Measurements from ENCODE around the gene CHD9NB.
A peak's percentile ranks its signal among the peaks of the same experiment; 100 is the strongest.
"Not testable (repeated sequence)": the region's sequence is repeated elsewhere in the genome, so short reads cannot be mapped to it uniquely, and the experiment has no call there.

CHD9NB gene

DNA sequence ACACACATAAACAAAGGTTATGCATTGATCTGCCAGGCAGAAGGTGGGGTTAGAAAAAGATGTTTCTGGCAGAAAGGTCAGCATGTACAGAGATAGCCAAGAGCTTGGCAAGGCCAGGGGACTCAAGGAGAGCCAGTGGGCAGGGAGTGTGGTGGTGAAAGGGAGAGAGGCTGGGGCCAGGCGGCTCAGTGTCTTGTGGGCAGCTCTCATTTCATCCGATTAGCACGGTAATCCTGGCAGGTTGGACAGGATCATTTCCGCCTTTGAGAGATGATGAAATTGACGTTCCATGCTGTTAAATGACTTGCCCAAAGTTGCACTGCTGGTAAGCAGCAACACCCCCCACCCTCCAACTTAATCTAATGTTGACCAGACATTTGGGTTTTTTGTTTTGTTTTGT lies 5.7 kb upstream of the CHD9NB start:
- DNase-seq (ENCODE audit: low read depth in 2 of 2, low spot score in 1 of 2), result no peak

DNA sequence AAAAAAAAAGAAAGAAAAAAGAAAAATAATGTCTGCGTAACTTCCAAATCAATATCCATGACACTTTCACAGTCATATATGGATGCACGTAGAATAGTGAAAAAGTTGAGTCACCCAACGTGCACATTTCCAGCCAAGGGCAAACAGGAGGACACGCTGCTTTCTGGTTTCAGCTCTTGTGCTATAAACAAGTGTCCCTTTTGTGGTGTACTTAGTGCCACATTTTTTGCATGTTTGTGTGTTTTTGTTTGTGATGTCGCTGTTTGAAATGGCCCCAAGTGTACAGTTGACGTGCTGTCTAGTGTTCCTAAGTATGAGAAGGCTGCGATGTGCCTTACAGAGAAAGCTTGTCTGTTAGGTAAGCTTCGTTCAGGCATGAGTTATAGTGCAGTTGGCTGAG lies 5.0 kb upstream of the CHD9NB start:
- DNase-seq (ENCODE audit: low read depth in 2 of 2, low spot score in 1 of 2), result no peak

DNA sequence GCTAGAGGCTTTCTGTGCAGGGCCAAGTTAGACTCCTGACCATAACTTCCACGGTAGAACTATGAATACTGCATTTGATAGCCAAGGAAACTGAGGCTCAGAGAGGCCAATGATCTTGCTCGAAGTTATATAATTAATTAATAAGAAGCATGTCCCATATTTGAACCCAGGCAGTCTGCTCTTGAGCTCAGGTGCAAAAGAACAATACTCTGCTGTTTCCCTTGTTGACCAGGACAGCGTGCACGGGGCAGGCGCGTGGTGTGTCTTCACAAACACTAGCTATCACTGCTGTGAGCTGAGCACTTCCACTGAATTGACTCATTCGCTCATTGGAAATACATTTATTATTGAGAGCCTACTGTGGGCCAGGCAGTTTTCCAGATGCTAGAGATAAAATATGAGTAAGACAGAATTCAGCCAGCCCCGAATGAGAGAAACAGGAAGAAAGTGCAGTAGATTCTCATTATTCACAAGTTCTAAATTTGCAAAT lies 3.7 kb upstream of the CHD9NB start:
- DNase-seq (ENCODE audit: low read depth in 2 of 2, low spot score in 1 of 2), result no peak

DNA sequence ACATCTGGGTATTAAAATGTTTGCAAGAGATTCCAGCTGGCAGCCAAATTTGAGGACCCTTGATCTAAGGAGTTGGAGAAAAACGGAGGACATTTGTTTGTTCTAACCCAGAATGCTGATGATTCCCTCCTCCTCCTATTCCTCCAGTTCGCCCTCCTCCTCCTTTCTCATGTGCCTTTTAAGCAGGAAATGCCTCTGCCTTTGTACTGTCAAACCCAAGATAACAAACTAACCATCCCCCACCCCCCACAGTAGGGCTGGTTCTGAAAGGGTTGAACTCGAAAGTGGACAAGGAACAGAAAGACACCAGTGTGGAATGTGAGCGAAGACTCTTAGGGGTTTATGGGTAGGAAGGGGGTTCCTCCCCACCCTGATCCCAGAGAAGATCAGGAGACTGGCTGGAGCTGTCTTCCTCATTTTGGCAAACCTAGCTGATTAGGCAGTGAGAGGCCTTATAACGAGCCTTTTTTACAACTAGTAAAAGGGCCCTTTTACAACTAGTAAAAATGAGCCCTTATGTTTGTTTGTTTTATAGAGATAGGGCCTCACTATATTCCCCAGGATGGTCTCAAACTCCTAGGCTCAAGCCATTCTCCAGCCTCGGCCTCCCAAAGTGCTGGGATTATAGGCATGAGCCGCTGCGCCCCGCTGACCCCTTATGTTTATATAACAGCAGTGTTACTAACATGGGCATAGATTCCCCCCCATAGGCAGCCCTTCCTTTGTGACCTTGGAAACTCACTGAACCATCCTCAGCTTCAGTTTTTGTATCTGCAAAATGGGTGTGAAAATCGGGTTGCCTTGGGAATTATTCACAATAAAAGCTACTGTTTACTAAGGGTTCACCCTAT lies 3.1 kb upstream of the CHD9NB start:
- DNase-seq (ENCODE audit: low read depth in 2 of 2, low spot score in 1 of 2), result no peak

DNA sequence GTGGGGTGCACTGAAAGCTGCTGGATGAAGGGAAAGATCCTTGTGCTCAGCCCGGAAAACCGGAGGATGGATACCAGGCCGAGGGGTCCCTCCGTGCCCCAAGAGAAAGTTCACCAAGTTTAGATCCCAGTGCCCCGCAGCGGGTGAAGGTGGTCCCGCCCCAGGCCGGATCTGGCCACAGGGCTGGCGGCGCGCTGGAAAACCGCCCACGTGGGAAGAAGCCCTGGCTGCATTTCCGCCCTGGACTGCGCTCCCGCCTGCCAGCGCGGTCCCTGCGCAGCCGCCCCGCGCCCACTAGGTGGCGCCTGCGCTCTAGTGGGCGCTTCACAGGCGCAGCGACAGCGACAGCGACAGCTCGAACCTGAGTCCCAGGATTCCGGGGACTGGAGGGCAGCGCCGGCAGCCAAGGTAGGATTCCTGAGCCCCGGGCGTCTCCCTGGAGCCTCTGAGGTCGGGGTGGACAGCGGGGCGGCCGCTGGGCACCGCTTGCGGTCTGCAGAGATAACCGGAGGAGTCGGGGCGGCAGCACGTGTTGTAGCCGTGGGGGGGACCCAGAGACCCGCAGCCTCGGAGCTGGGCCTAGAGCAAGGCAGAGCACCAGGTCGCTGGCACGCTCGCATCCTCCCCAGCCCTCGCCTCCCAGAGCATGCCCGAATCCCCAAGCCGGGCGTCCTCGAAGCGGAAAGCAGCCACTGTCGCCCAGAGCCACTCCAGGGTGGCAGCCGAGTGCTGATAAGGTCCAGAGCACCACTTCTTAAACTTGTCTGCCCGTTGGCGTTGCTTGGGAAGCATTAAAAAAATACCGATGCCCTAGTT lies 2.2 kb upstream of the CHD9NB start, which contains the start of gene CHD9:
TSS of gene CHD9 (plus strand) at position 322 of the 816 bp plus-strand sequence. CDS start 101,099 bp downstream, outside the sequence.
- peak; percentile 31 to 41 for DNase-seq (ENCODE audit: low read depth in 2 of 2, low spot score in 1 of 2)

DNA sequence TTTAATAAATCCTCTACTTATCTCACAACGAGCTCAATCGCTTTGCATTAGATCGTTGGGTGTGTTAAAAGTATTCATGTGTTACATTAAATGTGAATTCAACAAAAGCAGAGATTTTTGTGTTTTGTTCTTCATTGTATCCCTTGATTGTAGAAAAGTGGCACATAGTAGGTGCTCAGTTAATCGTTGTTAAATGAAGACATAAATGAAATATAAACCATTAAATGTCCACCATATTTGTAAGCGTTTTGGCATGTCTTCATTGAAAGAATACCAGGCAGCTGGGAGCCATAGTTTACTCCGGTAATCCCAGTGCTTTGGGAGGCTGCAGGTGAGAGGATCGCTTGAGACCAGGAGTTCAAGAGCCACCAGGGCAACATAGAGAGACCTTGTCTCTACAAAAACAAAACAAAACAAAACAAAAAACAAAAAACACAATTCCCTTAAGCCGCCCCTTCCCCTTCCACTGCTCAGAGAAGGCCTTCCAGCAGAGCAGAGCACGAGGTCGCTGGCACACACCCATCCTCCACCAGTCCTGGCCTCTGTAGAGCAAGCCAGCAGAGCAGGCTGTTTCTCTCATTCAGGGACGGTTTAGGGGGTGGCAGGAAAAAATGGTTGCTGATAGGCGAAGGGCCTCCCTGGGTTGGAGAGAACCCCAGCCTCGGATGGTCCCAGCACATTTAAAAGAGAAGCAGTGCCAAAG lies 1.4 kb upstream of the CHD9NB start:
- DNase-seq (ENCODE audit: low read depth in 2 of 2, low spot score in 1 of 2), result no peak

DNA sequence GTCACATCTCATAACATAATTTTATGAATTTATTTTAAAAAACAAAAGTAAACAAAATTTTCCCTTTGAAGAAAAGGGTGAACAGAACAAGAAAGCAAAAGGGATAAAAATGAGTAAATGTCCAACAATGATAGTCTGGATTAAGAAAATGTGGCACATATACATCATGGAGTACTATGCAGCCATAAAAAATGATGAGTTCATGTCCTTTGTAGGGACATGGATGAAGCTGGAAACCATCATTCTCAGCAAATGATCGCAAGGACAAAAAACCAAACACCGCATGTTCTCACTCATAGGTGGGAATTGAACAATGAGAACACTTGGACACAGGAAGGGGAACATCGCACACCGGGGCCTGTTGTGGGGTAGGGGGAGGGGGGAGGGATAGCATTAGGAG lies 1.4 kb downstream of the CHD9NB start:
- DNase-seq (ENCODE audit: low read depth in 2 of 2, low spot score in 1 of 2), result not testable (repeated sequence)

DNA sequence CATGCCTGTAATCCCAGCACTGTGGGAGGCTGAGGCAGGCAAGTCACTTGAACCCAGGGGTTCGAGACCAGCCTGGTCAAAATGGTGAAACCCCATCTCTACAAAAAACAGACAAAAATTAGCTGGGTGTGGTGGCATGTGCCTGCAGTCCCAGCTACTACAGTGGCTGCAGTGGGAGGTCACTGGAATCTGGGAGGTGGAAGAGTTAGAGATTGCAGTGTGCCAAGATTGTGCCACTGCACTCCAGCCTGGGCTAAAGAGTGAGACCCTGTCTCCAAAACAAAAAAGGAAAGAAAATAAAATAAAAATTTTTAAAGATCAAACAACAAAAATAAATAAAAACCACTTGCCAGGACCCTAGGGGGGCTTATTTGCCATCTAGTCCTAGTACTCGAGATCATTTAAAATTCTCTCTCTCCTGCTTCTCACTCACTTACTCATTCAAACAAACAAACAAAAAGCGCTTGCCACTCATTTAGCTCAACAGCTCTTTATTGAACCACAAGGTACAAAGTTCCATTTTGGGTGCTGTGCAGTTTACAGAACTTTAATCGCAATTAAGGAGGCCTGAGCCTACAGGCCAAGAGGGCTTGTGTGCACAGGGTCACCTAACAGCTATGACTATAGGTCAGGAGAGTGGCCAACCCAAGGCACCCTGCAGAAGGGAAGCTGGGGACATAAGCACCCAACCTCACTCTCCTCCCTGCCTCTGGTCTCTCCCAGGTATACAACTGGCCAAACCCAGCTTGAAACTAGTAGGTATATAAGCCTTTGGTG lies 4.4 kb downstream of the CHD9NB start:
- no peak for DNase-seq (ENCODE audit: low read depth in 2 of 2, low spot score in 1 of 2)

DNA sequence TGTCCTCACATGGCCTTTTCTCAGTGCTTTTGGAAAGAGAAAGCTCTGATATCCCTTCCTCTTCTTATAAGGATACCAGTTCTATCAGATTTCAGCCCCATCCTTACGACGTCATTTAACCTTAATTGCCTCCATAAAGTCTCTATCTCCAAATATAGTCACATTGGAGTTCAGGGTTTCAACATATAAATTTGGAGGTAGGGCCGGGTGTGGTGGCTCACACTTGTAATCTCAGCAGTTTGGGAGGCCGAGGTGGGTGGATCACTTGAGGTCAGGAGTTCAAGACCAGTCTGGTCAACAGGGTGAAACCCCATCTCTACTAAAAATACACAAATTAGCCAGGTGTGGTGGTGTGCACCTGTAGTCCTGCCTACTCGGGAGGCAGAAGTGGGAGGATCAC lies 5.2 kb downstream of the CHD9NB start:
- not testable (repeated sequence) for DNase-seq (ENCODE audit: low read depth in 2 of 2, low spot score in 1 of 2)

DNA sequence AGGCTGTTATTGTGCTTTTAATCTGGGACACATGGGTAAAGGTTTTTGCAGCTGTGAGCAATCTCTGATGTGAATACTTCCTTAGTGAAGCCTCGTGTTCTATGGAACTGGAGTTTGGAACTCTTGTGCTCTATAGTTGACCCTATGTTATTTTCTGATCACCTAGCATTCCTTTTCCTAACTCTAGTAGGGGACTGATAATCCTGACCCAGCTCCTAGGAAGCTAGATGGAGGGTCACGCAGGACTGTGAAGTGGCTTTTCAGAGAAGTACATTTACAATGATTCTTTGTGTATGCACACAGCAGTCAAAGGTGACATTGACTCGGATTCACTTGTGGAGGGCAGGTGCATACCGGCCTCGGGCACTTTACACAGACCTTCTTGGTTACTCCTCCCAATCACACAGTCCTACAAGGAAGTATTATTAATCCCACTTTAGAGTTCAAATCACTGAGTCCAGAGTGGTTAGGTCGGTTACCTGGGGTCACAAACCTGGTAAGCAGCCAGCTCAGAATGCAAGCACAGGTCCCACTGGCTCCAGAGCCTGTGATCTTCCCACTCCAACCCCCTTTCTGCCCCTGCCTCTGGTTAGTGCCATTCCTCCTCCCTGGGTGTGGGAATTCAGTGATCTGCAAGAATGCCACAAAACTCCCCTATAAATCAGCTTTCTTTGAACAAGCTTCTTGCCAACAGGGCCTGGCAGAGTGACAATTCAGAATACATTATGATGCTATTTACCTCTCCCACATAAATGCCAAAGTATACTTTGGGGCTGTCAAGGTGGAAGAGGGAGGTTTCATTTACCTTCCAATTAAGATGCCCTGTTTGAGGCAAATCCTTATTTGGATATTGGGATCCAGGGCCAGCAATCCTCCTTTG lies 7.1 kb downstream of the CHD9NB start:
- no peak for DNase-seq (ENCODE audit: low read depth in 2 of 2, low spot score in 1 of 2)

DNA sequence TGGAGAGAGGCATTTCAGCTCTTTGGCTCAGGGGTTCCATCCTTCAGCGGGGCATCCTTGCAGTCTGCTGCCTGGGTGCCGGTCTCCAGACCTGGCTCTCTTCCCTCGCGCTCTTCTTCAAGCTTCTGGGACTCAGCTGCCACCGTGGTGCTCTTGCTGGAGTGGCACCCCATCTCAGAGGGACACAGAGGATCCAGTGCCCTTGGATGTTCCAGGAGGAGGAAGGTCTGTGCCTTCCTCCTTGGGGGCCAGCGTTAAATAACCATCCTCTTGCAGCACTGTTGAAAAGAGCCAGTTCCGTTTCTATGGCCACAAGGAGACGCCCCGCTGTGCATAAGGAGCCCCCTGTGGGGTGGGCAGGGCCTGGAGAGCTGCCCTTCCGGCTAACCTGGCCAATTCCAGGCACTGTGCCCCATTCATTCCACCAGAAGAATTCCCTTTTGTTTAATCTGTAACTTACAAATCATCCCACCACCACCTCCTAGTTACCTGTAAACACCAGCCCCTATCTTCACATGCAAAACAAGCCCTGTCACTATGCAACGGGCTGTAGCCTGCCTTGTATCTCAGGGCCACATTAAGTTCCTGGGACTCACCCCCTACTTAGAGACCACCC lies 8.6 kb downstream of the CHD9NB start:
- DNase-seq (ENCODE audit: low read depth in 2 of 2, low spot score in 1 of 2), result no peak

DNA sequence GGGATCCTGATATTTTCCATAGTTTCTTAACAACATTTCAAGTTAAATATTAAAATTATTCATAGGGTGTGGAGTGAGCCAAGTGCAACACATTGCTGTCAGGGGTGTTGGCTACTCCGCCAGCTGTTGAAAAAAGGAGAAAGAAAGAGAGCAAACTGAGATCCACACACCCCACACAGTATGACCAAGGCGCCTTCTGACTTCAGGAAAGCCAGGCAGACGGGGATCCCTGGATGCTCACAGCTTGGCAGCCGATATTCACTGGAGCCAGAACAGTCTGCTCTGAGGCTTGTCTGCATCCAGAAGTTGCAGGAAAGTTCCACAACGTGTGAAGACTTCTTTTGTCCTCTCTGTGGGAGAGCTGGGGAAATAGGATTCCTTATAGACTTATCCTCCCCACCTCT lies 9.3 kb downstream of the CHD9NB start:
- DNase-seq (ENCODE audit: low read depth in 2 of 2, low spot score in 1 of 2), result no peak

DNA sequence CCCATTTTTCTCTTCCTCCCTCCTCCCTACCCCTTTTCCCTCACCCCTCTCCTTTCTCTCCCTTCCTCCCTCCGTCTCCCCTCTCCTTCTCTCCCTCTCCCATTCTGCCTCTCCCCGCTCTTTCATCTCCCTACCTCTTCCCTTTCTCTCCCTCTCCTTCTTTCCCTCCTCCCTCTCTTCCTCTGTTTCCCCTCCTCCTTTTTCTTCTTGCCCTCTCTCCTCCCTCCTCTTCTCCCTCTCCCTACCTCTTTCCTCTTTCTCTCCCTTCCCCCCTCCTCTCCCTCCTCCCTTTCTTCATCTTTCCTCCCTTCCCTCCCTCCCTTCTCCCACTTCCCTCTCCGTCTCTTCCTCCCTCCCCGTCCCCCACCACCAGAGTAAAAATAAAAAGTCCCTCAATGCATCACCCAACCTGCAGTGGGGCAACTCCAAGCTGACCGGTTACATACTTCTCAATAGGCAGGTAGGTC lies 10.4 kb downstream of the CHD9NB start:
- DNase-seq (ENCODE audit: low read depth in 2 of 2, low spot score in 1 of 2), result no peak

DNA sequence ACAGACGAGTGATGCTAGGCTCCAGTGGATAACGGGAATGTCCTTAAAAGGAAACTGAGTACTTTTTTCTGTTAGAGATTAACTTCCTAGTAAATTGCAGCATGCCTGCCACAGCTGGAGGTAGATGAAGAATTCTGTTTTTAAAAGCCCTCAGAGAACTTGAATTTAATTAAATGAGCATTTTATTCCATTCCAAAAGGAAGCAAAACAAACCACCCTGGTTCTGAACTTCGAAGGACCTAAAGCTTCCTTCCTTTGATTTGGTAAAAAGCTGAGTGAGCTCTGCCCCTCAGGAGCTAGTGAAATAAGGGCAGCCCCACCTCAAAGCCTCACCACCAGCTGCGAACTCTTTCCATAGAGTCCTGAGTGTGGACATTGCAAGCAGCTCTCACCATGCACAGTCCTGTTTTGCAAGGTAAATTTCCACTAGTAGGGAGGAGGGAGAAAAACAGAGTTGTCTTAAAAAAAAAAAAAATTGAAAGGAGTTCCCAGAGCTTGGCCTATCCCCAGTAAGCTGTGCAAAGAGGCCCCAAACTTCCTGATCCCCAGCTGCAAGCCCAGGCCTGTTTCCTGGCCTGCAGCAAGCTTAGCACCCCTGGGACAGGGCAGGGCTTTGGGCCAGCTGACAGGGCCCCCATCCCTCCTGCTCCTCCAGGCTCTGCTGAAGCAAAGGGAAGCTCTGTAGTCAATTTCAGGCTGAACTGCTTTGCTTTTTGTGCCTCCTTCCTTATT lies 11.2 kb downstream of the CHD9NB start:
- DNase-seq (ENCODE audit: low read depth in 2 of 2, low spot score in 1 of 2), result no peak

DNA sequence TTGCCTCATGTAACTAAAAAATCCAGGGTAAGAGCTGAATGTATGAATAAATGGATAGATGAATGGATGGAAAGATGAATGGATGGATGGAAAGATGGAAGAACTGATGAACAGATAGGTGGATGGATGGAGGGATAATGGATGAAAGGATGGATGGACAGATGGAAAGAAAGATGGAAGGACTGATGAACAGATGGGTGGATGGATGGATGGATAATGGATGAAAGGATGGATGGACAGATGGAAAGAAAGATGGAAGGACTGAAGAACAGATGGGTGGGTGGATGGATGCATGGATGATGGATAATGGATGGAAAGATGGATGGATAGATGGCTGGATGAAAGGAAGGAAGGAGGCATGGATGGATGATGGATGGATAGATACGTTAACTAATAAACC lies 11.9 kb downstream of the CHD9NB start:
- DNase-seq (ENCODE audit: low read depth in 2 of 2, low spot score in 1 of 2), result no peak

DNA sequence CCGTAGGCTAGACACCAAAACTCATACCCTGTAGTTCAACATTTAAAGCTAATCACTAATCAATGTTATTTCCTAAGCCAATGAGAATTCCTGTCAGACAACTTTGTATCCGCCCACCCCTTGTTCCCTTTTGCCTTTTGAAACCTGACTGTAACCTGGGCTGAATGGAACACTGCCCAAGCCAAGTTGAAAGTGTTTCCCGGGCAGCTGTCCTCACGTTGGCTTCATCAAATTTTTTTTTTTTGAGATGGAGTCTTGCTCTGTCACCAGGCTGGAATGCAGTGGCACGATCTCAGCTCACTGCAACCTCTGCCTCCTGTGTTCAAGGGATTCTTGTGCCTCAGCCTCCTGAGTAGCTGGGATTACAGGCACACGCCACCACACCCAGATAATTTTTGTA lies 16.0 kb downstream of the CHD9NB start:
- DNase-seq (ENCODE audit: low read depth in 2 of 2, low spot score in 1 of 2), result not testable (repeated sequence)

DNA sequence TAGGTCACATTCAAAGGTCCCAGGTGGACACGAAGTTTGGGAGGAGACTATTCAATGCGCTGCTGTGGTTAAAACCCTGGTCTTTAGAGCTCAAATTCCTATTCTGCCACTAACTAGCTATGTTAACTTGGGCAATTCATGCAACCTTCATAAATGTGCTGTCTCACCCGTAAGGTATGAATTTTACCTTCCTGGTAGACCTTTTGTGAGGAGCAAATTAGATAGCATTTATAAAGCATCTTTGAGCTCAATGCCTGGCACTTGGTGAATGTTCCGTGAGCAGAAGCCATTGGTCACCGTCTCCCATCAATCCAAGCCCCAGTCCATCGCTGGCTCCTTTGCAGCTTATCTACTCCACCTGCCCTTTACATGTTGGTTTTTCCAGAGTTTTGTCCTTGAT lies 16.6 kb downstream of the CHD9NB start:
- no peak for DNase-seq (ENCODE audit: low read depth in 2 of 2, low spot score in 1 of 2)

DNA sequence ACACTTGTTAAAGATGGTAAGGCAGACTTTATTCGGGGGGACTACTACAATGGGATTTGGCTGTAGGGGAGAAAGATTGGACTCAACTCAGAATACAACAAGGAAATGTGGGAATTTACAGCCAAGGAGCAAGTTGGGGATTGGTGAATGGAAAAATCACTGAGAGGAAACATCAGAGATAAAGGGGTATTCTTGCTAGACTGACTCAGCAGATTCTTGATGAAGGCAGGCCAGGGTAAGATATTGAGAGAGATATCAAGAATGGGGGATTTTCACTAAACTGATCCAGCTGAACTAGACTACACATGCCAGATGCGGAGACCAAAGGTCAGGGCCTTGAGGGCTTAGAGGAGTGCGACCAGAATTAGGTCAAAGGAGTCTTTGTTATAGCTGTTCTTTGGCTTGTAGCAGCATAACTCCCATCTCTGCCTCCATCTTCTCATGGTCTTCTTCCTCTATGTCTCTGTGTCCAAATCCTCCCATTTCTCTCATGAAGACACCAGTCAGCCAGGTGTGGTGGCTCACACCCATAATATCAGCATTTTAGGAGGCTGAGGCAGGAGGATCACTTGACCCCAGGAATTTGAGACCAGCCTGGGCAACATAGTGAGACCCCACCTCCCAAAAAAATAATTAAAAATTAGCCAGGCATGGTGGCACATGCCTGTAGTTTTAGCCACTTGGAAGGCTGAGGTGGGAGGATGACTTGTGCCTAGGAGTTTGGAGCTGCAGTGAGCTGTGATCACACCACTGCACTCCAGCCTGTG lies 17.3 kb downstream of the CHD9NB start:
- DNase-seq (ENCODE audit: low read depth in 2 of 2, low spot score in 1 of 2), result no peak

All from stimulated activated CD8-positive, alpha-beta memory T cell treated with anti-CD3 and anti-CD28 coated beads, Interleukin-4, amount 100 ng/mL, for 4 hours (primary cell).